HAP-1 (cell line): ENCODE measurements around the gene MTA2.
"Not testable (repeated sequence)": the region's sequence is repeated elsewhere in the genome, so short reads cannot be mapped to it uniquely, and the experiment has no call there.

Experiments used
- DNase-seq, 2 experiments: peaks; one replicate each; pipeline ENCODE4 v3.0.0-alpha.2; 2016 to 2020; ENCODE audit warnings: low spot score in 2 of 2
- H3K27me3 ChIP-seq: fragments of 250-450 bp; sonication (Bioruptor Pico); 2 replicates; pipeline ENCODE4 v1.5.1; 2020; ENCODE audit warnings: low read depth, mild to moderate bottlenecking, moderate library complexity
- H3K36me3 ChIP-seq: fragments of 250-450 bp; sonication (Bioruptor Pico); replicated peaks from 2 replicates; pipeline ENCODE4 v1.5.1; 2020; ENCODE audit warnings: mild to moderate bottlenecking
- H3K4me1 ChIP-seq: fragments of 250-450 bp; sonication (Bioruptor Pico); 2 replicates; pipeline ENCODE4 v1.5.1; 2020; ENCODE audit warnings: mild to moderate bottlenecking
- H3K4me3 ChIP-seq: fragments of 250-450 bp; sonication (Bioruptor Pico); 2 replicates; pipeline ENCODE4 v1.5.1; 2020; ENCODE audit warnings: mild to moderate bottlenecking, moderate library complexity
- H3K9me3 ChIP-seq: fragments of 250-450 bp; sonication (Bioruptor Pico); 2 replicates; pipeline ENCODE4 v1.5.1; 2020; ENCODE audit warnings: mild to moderate bottlenecking, moderate library complexity
- in situ Hi-C: fragments of 300-500 bp; cut with MboI; formaldehyde crosslinking; loops from 3 replicates; pipeline ENCODE4 v1.14.3; 2020; ENCODE audit warnings: low sequenced_read_pairs, inconsistent platforms, mixed read lengths

MTA2 gene

GRCh38 chr11:62573592-62574362 lies 27.9 kb downstream of the MTA2 start, which contains the start of gene EEF1G:
EEF1G (minus strand) TSS chr11:62573891; CDS start chr11:62573842, 49 bp downstream.
- peaks cover 86% of the 10 kb centered on the region for H3K36me3 ChIP-seq
- in situ Hi-C loops, result no loop called here
- H3K27me3 ChIP-seq, result no peaks in the 10 kb centered on the region
- H3K9me3 ChIP-seq, result no peaks in the 10 kb centered on the region
- peak within 1 kb of the TSS; percentile 89 for H3K4me3 ChIP-seq
- peaks cover 25% of the 10 kb centered on the region for H3K4me1 ChIP-seq
- peak; percentile 99 for DNase-seq

- Histone ChIP-seq H3K4me1 (peaks cover 25% of the 10 kb centered on the region), H3K27me3 (no peaks in the 10 kb centered on the region), H3K36me3 (peaks cover 86% of the 10 kb centered on the region), H3K9me3 (no peaks in the 10 kb centered on the region), H3K4me3 (peak overlapping the region; percentile 89)
- in situ Hi-C loops, result no loop called here
- DNase-seq, result peak in 1 of 2 experiments; percentile 40
These were observed 28.6 kb downstream of the MTA2 start for GRCh38 chr11:62573006-62573591.

- in situ Hi-C loops, result no loop called here
- DNase-seq, result no peak
- Histone ChIP-seq H3K36me3 (peaks cover 92% of the 10 kb centered on the region), H3K4me1 (peaks cover 25% of the 10 kb centered on the region), H3K4me3 (peak overlapping the region; percentile 89), H3K9me3 (no peaks in the 10 kb centered on the region), H3K27me3 (no peaks in the 10 kb centered on the region)
These were observed 29.2 kb downstream of the MTA2 start for GRCh38 chr11:62572431-62572830.

GRCh38 chr11:62571493-62571892 lies 30.2 kb downstream of the MTA2 start:
- DNase-seq, H3K27me3 ChIP-seq, in situ Hi-C loops, H3K9me3 ChIP-seq: not testable (repeated sequence)
- Histone ChIP-seq H3K36me3 (peaks cover 94% of the 10 kb centered on the region), H3K4me3 (peak overlapping the region; percentile 89), H3K4me1 (peaks cover 25% of the 10 kb centered on the region)

GRCh38 chr11:62570903-62571302 lies 30.8 kb downstream of the MTA2 start:
- in situ Hi-C loops, H3K4me3 ChIP-seq, H3K9me3 ChIP-seq, DNase-seq, H3K27me3 ChIP-seq: not testable (repeated sequence)
- peaks cover 25% of the 10 kb centered on the region for H3K4me1 ChIP-seq
- H3K36me3 ChIP-seq, result peaks cover 94% of the 10 kb centered on the region

- in situ Hi-C loops, result no loop called here
- Histone ChIP-seq H3K4me1 (peaks cover 17% of the 10 kb centered on the region), H3K36me3 (peaks cover 93% of the 10 kb centered on the region), H3K9me3 (no peaks in the 10 kb centered on the region), H3K27me3 (no peaks in the 10 kb centered on the region), H3K4me3 (no peak overlapping the region)
- DNase-seq, result no peak
These were observed 32.1 kb downstream of the MTA2 start for GRCh38 chr11:62569611-62570010.

- peaks cover 98% of the 10 kb centered on the region for H3K36me3 ChIP-seq
These were observed 34.5 kb downstream of the MTA2 start for GRCh38 chr11:62567018-62567633.

GRCh38 chr11:62566247-62566646 lies 35.4 kb downstream of the MTA2 start:
- Histone ChIP-seq H3K9me3 (no peaks in the 10 kb centered on the region), H3K27me3 (no peaks in the 10 kb centered on the region), H3K36me3 (peaks cover 96% of the 10 kb centered on the region), H3K4me1 (peaks cover 3% of the 10 kb centered on the region), H3K4me3 (no peak overlapping the region)
- DNase-seq, result no peak
- in situ Hi-C loops, result no loop called here

More at GRCh38 chr11:62567018-62567633, 34.5 kb downstream of the MTA2 start:
- Histone ChIP-seq H3K4me3 (no peak overlapping the region), H3K4me1 (peaks cover 10% of the 10 kb centered on the region), H3K27me3 (no peaks in the 10 kb centered on the region), H3K9me3 (no peaks in the 10 kb centered on the region)
- in situ Hi-C loops, result no loop called here
- DNase-seq, result no peak

GRCh38 chr11:62565100-62565802 lies 36.4 kb downstream of the MTA2 start:
- peaks cover 96% of the 10 kb centered on the region for H3K36me3 ChIP-seq
- H3K27me3 ChIP-seq, result no peaks in the 10 kb centered on the region
- no peaks in the 10 kb centered on the region for H3K9me3 ChIP-seq
- H3K4me1 ChIP-seq, result peaks cover 5% of the 10 kb centered on the region
- no peak overlapping the region for H3K4me3 ChIP-seq
- no peak for DNase-seq
- in situ Hi-C loops, result no loop called here

GRCh38 chr11:62561677-62562230 lies 39.9 kb downstream of the MTA2 start:
- H3K9me3 ChIP-seq, H3K27me3 ChIP-seq, H3K4me3 ChIP-seq, H3K4me1 ChIP-seq, in situ Hi-C loops: not testable (repeated sequence)
- peak in 1 of 2 experiments; percentile 51 for DNase-seq
- H3K36me3 ChIP-seq, result peaks cover 95% of the 10 kb centered on the region

GRCh38 chr11:62560566-62561103 lies 41.0 kb downstream of the MTA2 start:
- DNase-seq, result peak; percentile 69 to 88
- in situ Hi-C loops, result no loop called here
- Histone ChIP-seq H3K4me1 (peaks cover 3% of the 10 kb centered on the region), H3K9me3 (no peaks in the 10 kb centered on the region), H3K36me3 (peaks cover 89% of the 10 kb centered on the region), H3K4me3 (no peak overlapping the region), H3K27me3 (no peaks in the 10 kb centered on the region)

- H3K4me3 ChIP-seq, DNase-seq, in situ Hi-C loops, H3K27me3 ChIP-seq, H3K4me1 ChIP-seq, H3K9me3 ChIP-seq: not testable (repeated sequence)
- H3K36me3 ChIP-seq, result peaks cover 82% of the 10 kb centered on the region
These were observed 42.0 kb downstream of the MTA2 start for GRCh38 chr11:62559626-62560025.

GRCh38 chr11:62559204-62559603 lies 42.5 kb downstream of the MTA2 start:
- Histone ChIP-seq H3K27me3 (no peaks in the 10 kb centered on the region), H3K9me3 (no peaks in the 10 kb centered on the region), H3K4me3 (no peak overlapping the region), H3K36me3 (peaks cover 79% of the 10 kb centered on the region), H3K4me1 (peaks cover 3% of the 10 kb centered on the region)
- in situ Hi-C loops, result no loop called here
- no peak for DNase-seq
